Central memory CD8-positive, alpha-beta T cell (primary cell): ENCODE measurements around the gene AURKA.
"Not testable (repeated sequence)": the region's sequence is repeated elsewhere in the genome, so short reads cannot be mapped to it uniquely, and the experiment has no call there.

Source experiments
- ATAC-seq: fragments of 150-1000 bp; cut with Tn5 transposase; replicated peaks from 2 replicates; pipeline ENCODE4 v1.10.0; 2022; ENCODE audit warnings: mild to moderate bottlenecking, moderate FRiP score, moderate number of reproducible peaks; ENCODE audit not compliant: poor library complexity, severe bottlenecking; ENCODE audit errors: extremely low read depth
- DNase-seq, 2 donors: peaks; one replicate each; pipeline ENCODE4 v3.0.0; 2021; ENCODE audit warnings: low spot score in 2 of 2
- H3K27ac Mint-ChIP-seq: one replicate; pipeline ENCODE4 v1.8.0; 2022; ENCODE audit warnings: low read depth, mild to moderate bottlenecking, moderate library complexity, mixed read lengths
- H3K27me3 Mint-ChIP-seq: one replicate; pipeline ENCODE4 v1.8.0; 2022; ENCODE audit warnings: mixed read lengths
- H3K36me3 Mint-ChIP-seq: one replicate; pipeline ENCODE4 v1.8.0; 2022; ENCODE audit warnings: mild to moderate bottlenecking, moderate library complexity, mixed read lengths; ENCODE audit not compliant: insufficient read depth
- H3K4me1 Mint-ChIP-seq: one replicate; pipeline ENCODE4 v1.8.0; 2022; ENCODE audit warnings: mixed read lengths
- H3K4me3 Mint-ChIP-seq: one replicate; pipeline ENCODE4 v1.8.0; 2022; ENCODE audit warnings: mild to moderate bottlenecking, moderate library complexity, mixed read lengths
- H3K9me3 Mint-ChIP-seq: one replicate; pipeline ENCODE4 v1.8.0; 2022; ENCODE audit warnings: mixed read lengths

Gene AURKA

DNA sequence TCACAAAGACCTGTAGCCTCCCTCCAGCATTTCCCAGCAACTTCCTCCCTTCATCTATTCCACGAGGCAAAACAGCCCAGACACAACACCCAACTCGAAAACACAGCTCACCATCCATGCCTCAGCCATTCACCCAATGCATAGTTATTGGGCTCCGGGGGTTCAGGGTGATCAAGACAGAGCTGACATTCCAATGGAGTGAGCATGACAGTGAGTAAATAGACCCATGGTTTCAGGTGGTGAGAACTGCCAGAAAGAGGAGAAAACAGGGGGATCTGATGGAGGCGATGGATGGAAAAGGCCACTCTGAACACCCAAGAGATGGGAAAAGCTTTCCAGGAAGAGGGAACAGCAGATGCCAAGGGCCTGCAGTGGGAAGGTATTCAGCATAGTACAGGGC lies 25.9 kb upstream of the AURKA start:
- no peak for DNase-seq
- ATAC-seq = no peak
- Mint-ChIP-seq H3K27ac (peak overlapping the region; percentile 47), H3K4me3 (peak overlapping the region; percentile 33), H3K4me1 (peaks cover 31% of the 10 kb centered on the region), H3K9me3 (no peaks in the 10 kb centered on the region), H3K36me3 (peaks cover 12% of the 10 kb centered on the region), H3K27me3 (no peaks in the 10 kb centered on the region)

DNA sequence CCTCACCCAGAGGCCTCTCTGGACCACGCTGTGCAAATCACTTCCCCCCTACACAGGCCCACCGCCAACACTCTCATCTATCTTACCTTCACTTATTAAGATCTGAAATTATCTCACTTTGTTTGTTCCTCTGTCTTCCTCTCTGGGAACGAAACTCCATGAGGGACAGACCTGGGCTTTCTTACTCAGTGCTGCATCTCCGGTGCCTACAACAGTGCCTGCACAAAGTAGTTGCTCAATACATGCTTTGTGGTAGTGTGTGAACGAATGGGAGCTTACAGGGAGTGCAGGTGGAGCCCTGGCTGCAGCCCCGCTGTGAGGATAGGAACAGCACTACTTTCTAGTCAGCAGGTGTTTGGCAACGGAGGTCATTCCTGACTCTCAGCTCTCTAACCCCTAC lies 25.4 kb upstream of the AURKA start:
- ATAC-seq (no peak), DNase-seq (no peak)
- Mint-ChIP-seq H3K27ac (peak overlapping the region; percentile 47), H3K4me1 (peaks cover 32% of the 10 kb centered on the region), H3K9me3 (no peaks in the 10 kb centered on the region), H3K27me3 (no peaks in the 10 kb centered on the region), H3K36me3 (peaks cover 14% of the 10 kb centered on the region), H3K4me3 (no peak overlapping the region)

DNA sequence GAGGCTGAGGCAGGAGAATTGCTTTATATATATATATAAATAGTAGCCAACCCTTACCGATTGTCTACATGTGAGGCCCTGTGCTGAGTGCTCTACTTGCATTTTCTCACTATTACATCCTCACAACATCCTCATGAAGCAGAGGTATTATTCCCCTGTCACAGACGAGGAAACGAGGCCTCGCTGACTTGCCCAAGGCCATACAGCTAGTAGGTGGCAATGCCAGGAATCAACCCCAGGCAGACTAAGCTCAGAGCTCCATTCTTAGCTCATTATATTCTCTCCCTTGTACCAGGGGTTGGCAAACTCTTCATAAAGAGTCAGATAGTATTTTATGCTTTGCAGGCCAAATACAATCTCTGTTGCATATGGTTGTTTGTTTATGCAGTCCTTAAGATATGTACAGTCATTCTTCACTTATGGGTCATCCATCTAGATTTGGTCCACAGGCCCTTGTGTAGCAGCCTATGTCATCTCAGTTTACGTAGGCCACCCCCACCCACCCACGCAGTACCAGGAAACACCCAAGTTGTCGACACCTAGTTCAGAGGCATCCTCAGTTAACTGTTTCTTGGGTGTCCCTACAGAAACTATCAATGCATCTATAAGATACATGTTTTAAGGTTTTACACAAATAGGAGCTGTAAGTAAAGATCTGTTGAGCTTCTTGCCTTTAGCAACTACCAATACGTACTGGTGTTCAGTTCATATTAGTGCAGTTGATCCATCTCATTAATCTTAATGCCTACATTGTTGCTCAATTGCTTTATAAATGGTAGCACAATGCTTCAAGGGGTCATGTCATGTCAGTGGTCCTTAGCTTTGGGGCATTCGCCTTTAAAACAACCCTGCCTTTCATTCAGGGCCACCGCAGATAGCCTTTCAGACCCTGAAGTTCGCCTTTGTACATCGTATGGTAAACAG lies 23.1 kb upstream of the AURKA start:
- Mint-ChIP-seq H3K27me3 (no peaks in the 10 kb centered on the region), H3K9me3 (no peaks in the 10 kb centered on the region), H3K4me1 (peaks cover 39% of the 10 kb centered on the region), H3K27ac (no peak overlapping the region), H3K36me3 (peaks cover 9% of the 10 kb centered on the region), H3K4me3 (peak overlapping the region; percentile 31)
- DNase-seq (no peak), ATAC-seq (peak; percentile 34)

DNA sequence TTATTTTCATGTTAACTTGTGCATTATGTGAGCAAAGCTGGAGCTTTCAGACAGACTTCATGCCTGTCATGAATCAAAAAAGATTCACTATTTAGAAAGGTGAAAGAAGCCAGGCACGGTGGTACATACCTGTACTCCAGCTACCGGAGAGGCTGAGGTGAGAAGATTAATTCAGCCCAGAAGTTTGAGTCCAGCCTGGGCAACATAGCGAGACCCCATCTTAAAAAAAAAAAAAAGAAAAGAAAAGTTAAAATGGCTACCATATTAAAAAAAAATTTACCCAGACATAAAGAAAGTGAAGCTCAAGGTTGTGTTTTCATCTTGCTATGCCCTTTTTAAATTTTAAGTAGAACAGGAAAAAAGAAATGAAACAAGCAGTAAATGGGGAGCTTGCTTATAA lies 20.9 kb upstream of the AURKA start:
- ATAC-seq (no peak), DNase-seq (no peak)
- peak overlapping the region; percentile 83 for H3K4me3 Mint-ChIP-seq
- no peaks in the 10 kb centered on the region for H3K27me3 Mint-ChIP-seq
- peak overlapping the region; percentile 87 for H3K27ac Mint-ChIP-seq
- no peaks in the 10 kb centered on the region for H3K9me3 Mint-ChIP-seq
- H3K4me1 Mint-ChIP-seq = peaks cover 34% of the 10 kb centered on the region
- H3K36me3 Mint-ChIP-seq = peaks cover 6% of the 10 kb centered on the region

DNA sequence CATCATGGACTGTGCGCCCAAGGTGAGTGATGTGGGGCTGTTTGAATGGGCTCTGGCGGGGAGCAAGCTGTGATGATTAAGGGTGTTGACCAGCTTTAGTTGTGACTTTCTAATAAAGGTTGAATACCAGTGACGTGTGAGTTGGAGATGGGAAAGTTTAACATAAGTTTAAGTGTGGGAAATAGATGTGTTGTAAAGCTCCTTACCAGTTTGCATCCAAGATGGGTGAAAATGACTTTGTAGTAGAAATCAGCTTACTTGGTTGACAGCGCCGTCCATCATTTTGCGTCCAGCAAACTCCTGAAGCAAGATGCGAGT lies 20.4 kb upstream of the AURKA start:
- peak overlapping the region; percentile 87 for H3K27ac Mint-ChIP-seq
- peaks cover 29% of the 10 kb centered on the region for H3K4me1 Mint-ChIP-seq
- H3K27me3 Mint-ChIP-seq = no peaks in the 10 kb centered on the region
- H3K36me3 Mint-ChIP-seq = peaks cover 11% of the 10 kb centered on the region
- no peak for ATAC-seq
- peak overlapping the region; percentile 83 for H3K4me3 Mint-ChIP-seq
- no peak for DNase-seq
- no peaks in the 10 kb centered on the region for H3K9me3 Mint-ChIP-seq

DNA sequence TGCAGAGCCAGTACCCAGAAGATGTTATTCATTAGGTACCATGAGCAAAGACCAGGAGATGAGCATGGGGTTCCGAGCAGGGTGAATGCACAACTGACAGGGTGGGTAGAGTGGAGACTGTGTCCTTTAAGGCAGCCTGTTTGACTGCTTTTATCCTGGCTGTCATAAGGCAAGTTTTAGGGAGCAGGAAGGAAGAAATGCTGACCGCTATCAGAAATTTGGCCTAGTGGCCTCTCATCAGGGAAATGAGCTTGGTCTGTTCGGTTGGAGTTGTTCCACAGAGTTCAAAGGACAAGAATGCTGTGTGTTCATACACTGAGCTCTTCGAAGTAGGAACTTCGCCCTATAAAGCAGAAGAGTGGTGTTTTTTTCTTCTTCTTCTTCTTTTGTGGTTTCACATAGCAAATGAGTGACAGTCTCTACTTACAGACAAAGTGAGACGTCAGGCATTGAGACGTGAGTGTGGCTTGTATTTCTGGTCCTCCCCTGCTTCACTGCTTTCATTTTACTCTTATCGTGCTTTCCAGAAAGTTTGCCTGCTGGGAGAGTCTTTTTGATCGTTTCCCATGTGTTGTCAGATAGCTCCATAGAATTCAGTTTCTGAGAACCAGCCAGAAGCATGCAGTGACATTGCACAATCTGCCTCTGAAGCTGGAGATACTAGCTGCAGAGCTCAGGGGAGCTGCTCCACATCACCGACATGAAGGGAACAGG lies 19.9 kb upstream of the AURKA start, which contains the start of gene CASS4:
CASS4 (plus strand) TSS at position 502 of the 714 bp plus-strand sequence; CDS start at position 701, 199 bp downstream.
- DNase-seq = no peak
- H3K9me3 Mint-ChIP-seq = no peaks in the 10 kb centered on the region
- peak within 1 kb of the TSS; percentile 87 for H3K27ac Mint-ChIP-seq
- peaks cover 24% of the 10 kb centered on the region for H3K4me1 Mint-ChIP-seq
- H3K36me3 Mint-ChIP-seq = peaks cover 14% of the 10 kb centered on the region
- peak within 1 kb of the TSS; percentile 83 for H3K4me3 Mint-ChIP-seq
- no peaks in the 10 kb centered on the region for H3K27me3 Mint-ChIP-seq
- peak; percentile 80 for ATAC-seq

DNA sequence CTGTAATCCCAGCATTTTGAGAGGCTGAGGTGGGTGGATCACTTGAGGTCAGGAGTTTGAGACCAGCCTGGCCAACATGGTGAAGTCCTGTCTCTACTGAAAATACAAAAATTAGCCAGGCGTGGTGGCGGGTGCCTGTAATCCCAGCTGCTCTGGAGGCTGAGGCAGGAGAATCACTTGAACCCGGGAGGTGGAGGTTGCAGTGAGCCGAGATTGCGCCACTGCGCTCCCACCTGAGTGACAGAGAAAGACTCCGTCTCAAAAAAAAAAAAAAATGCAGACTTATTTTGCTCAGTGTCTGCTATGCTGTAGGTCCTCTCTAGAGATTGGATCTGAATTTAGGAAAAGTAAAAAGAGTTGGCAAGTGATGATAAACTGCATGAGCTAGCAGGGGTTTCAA lies 19.3 kb upstream of the AURKA start:
- Mint-ChIP-seq H3K36me3 (peaks cover 17% of the 10 kb centered on the region), H3K27ac (peak overlapping the region; percentile 87), H3K4me3 (peak overlapping the region; percentile 83), H3K4me1 (peaks cover 24% of the 10 kb centered on the region)
- not testable (repeated sequence) for H3K9me3 Mint-ChIP-seq, DNase-seq, H3K27me3 Mint-ChIP-seq, ATAC-seq

DNA sequence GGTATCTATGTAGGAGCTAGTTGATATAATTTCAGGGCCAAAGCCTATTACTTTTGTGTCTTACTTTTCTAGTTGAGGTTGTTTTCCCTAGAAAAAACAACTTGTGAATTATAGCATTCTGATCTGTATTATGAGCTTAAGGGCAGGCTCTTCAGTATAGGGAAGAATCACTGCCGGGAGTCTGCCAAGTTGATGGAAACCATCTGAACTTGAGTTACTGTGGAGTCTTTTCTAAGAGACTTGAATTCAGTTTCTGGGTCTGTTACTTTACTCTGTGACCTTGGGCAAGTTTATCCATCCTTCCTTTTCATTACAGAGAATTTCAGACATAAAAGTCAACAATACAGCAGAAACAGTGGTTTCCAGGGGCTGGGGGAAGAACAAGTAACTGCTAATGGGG lies 17.9 kb upstream of the AURKA start:
- DNase-seq (no peak), ATAC-seq (no peak)
- peaks cover 30% of the 10 kb centered on the region for H3K36me3 Mint-ChIP-seq
- H3K9me3 Mint-ChIP-seq = no peaks in the 10 kb centered on the region
- peaks cover 22% of the 10 kb centered on the region for H3K4me1 Mint-ChIP-seq
- H3K27ac Mint-ChIP-seq = no peak overlapping the region
- no peaks in the 10 kb centered on the region for H3K27me3 Mint-ChIP-seq
- no peak overlapping the region for H3K4me3 Mint-ChIP-seq

DNA sequence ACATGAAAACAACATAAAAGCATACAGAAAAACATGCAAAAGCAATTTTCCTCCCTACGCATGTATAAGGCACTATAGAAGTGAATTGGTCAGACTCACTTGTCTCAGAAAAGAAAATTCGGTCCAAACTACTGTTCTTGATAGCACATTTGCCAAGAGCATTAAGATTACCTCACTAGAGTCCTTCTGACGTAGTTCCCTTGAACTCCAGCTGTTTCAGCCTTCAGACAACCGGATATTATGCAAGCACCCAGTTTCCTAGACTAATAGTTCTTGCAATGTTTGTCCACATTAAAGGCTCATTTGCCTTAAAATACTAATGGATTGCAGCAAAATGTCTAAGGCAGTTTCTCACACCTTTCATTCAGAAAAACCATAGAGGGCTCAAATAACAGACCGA lies 17.5 kb upstream of the AURKA start:
- ATAC-seq (no peak), DNase-seq (no peak)
- Mint-ChIP-seq H3K27ac (no peak overlapping the region), H3K9me3 (no peaks in the 10 kb centered on the region), H3K27me3 (no peaks in the 10 kb centered on the region), H3K36me3 (peaks cover 33% of the 10 kb centered on the region), H3K4me3 (no peak overlapping the region), H3K4me1 (peaks cover 20% of the 10 kb centered on the region)

DNA sequence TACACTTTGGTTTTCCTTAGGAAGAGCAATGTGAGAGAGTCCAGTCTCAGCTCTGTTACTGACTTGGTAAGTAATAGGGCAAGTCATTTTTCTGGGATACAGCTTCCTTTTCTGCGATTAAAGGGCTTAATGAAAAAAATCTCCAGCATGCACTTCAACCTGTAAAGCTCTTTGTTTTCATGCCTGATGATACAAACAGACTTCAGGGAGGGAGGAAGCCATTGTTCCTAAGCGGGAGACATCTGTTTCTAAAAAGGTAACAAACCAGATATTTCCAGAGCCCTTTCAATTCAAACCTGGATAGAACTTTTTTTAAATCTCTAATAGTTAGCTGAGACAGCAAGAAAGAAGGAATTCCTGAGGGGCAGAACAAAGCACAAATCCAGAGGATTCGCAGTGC lies 14.9 kb upstream of the AURKA start:
- H3K9me3 Mint-ChIP-seq = no peaks in the 10 kb centered on the region
- H3K4me3 Mint-ChIP-seq = no peak overlapping the region
- ATAC-seq (no peak), DNase-seq (no peak)
- H3K4me1 Mint-ChIP-seq = peaks cover 8% of the 10 kb centered on the region
- peak overlapping the region; percentile 70 for H3K27ac Mint-ChIP-seq
- H3K36me3 Mint-ChIP-seq = peaks cover 48% of the 10 kb centered on the region
- no peaks in the 10 kb centered on the region for H3K27me3 Mint-ChIP-seq

DNA sequence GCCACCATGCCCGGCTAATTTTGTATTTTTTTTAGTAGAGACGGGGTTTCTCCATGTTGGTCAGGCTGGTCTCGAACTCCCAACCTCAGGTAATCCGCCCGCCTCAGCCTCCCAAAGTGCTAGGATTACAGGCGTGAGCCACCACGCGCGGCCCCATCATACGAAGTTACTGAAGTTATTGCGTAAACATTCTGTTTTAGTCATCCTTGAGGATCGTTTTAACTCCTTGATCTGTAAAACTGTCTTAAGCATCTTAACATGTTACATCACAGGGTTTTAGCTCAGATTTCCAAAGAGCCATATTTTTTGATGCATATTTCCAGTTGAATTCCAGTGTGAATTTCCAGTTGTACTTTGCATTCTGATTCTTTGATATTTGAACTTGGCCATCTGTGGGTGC lies 13.3 kb upstream of the AURKA start:
- H3K4me3 Mint-ChIP-seq, H3K27me3 Mint-ChIP-seq, H3K9me3 Mint-ChIP-seq, DNase-seq, ATAC-seq, H3K27ac Mint-ChIP-seq, H3K4me1 Mint-ChIP-seq: not testable (repeated sequence)
- H3K36me3 Mint-ChIP-seq = peaks cover 51% of the 10 kb centered on the region

DNA sequence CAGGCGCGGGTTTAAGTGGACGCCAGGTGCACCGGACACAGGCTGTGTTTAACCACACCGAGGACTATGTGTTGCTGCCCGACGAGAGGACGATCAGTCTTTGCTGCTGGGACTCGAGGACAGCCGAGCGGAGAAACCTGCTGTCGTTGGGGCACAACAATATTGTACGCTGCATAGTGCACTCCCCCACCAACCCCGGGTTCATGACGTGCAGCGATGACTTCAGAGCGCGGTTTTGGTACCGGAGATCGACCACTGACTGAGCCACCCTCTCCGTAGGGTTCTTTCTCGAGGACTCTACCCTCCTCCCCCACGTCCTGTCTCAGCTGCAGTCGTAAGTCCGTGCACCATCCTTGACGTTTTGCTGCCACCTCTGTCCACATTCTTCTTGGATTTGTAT lies 11.4 kb upstream of the AURKA start:
- Mint-ChIP-seq H3K4me1 (peaks cover 6% of the 10 kb centered on the region), H3K27me3 (no peaks in the 10 kb centered on the region), H3K36me3 (peaks cover 62% of the 10 kb centered on the region), H3K27ac (no peak overlapping the region), H3K9me3 (no peaks in the 10 kb centered on the region), H3K4me3 (no peak overlapping the region)
- no peak for DNase-seq
- no peak for ATAC-seq
